OCI-LY7 (cell line): ENCODE measurements around the gene KIAA0930. TPM values are rescaled to one million over a fixed set of nuclear protein-coding genes. Genes with fewer than 3 reads are reported as not detected.

Experiments used
- BruUV-seq: library from RNA; stranded (reverse); fragments of 400-500 nt; replicated peaks from 2 replicates; lab custom pipeline; 2021; lab: Mats Ljungman, UMichigan
- CTCF ChIA-PET: fragments of 300-600 bp; sonication (Branson Sonifier 250); formaldehyde crosslinking; loops from one replicate; lab custom pipeline; 2022; ENCODE audit warnings: antibody characterized with exemption; ENCODE audit not compliant: unreplicated experiment; lab: Charles Lee
- POLR2A ChIA-PET: fragments of 300-600 bp; sonication (Branson Sonifier 250); formaldehyde crosslinking; loops from one replicate; lab custom pipeline; 2022; ENCODE audit warnings: antibody characterized with exemption; lab: Charles Lee
- DNase-seq: peaks from one replicate; pipeline ENCODE4 v3.0.0-alpha.2; 2015; ENCODE audit warnings: low spot score
- H2AFZ ChIP-seq: fragments of 200-600 bp; sonication (generic), shearing (Covaris generic); 2 replicates; pipeline ENCODE4 v1.6.1; 2014; ENCODE audit warnings: mild to moderate bottlenecking, antibody characterized with exemption, low read length, moderate library complexity
- H3K27ac ChIP-seq: fragments of 200-600 bp; sonication (generic); 2 replicates; pipeline ENCODE4 v1.5.1; 2014; ENCODE audit warnings: mixed run types, low read depth, mild to moderate bottlenecking, moderate library complexity, low read length, inconsistent platforms; ENCODE audit not compliant: poor library complexity, severe bottlenecking
- H3K36me3 ChIP-seq: fragments of 200-600 bp; sonication (generic); 2 replicates; pipeline ENCODE4 v1.6.1; 2014; ENCODE audit warnings: mild to moderate bottlenecking, antibody characterized with exemption, low read length, moderate library complexity, mixed read lengths; ENCODE audit not compliant: insufficient read depth
- H3K4me1 ChIP-seq: fragments of 200-600 bp; sonication (generic); 2 replicates; pipeline ENCODE4 v1.5.1; 2014; ENCODE audit warnings: mild to moderate bottlenecking, low read length; ENCODE audit not compliant: insufficient read depth, poor library complexity, severe bottlenecking
- H3K4me2 ChIP-seq: fragments of 200-600 bp; sonication (generic); 2 replicates; pipeline ENCODE4 v1.6.1; 2014; ENCODE audit warnings: mild to moderate bottlenecking, low read length
- H3K4me3 ChIP-seq: fragments of 200-600 bp; sonication (generic); 2 replicates; pipeline ENCODE4 v1.5.1; 2014; ENCODE audit warnings: mild to moderate bottlenecking, low read depth, low read length; ENCODE audit not compliant: poor library complexity, severe bottlenecking
- H3K79me2 ChIP-seq: fragments of 200-600 bp; sonication (generic); 2 replicates; pipeline ENCODE4 v1.6.1; 2016; ENCODE audit warnings: low read depth, mild to moderate bottlenecking, low read length, moderate library complexity, mixed read lengths; ENCODE audit not compliant: insufficient read depth
- H3K9me2 ChIP-seq: fragments of 200-600 bp; sonication (generic); 2 replicates; pipeline ENCODE4 v1.6.1; 2016; ENCODE audit warnings: mild to moderate bottlenecking, low read length, mixed read lengths; ENCODE audit not compliant: insufficient read depth
- H3K9me3 ChIP-seq: fragments of 200-600 bp; sonication (generic); 2 replicates; pipeline ENCODE4 v1.6.1; 2014; ENCODE audit warnings: mild to moderate bottlenecking, mixed run types, low read length, mixed read lengths
- H4K20me1 ChIP-seq: fragments of 200-600 bp; sonication (generic); 2 replicates; pipeline ENCODE4 v1.6.1; 2014; ENCODE audit warnings: mild to moderate bottlenecking, antibody characterized with exemption, low read length, moderate library complexity, mixed read lengths; ENCODE audit not compliant: insufficient read depth
- CTCF ChIP-seq: fragments of 200-600 bp; sonication (generic); conservative IDR thresholded peaks from 2 replicates; pipeline ENCODE4 v1.5.1; 2014; ENCODE audit warnings: mild to moderate bottlenecking, antibody characterized with exemption, low read length, moderate library complexity, mixed read lengths
- EZH2phosphoT487 ChIP-seq: fragments of 200-600 bp; sonication (generic); IDR thresholded peaks from 2 replicates; pipeline ENCODE4 v1.6.1; 2018; ENCODE audit warnings: low read depth, borderline replicate concordance, mild to moderate bottlenecking, mixed run types, antibody characterized with exemption, low read length, moderate library complexity, mixed read lengths
- intact Hi-C: fragments of 100-400 bp; cut with micrococcal nuclease; formaldehyde crosslinking; loops from one replicate; pipeline ENCODE4 v1.10.0; 2022; ENCODE audit not compliant: unreplicated experiment
- total RNA-seq, 2 experiments: library from RNA; depleted of rRNA in 1 of 2; stranded (reverse); fragments of >200 nt in 1 of 2; shearing (Covaris generic) in 1 of 2; gene quantifications; 2 replicates each; pipeline ENCODE4 v1.2.3, GENCODE V29; 2014 to 2022

KIAA0930 gene
- total RNA-seq, 2 experiments from 2014 or later, result 80.7 to 93.9 TPM

DNA sequence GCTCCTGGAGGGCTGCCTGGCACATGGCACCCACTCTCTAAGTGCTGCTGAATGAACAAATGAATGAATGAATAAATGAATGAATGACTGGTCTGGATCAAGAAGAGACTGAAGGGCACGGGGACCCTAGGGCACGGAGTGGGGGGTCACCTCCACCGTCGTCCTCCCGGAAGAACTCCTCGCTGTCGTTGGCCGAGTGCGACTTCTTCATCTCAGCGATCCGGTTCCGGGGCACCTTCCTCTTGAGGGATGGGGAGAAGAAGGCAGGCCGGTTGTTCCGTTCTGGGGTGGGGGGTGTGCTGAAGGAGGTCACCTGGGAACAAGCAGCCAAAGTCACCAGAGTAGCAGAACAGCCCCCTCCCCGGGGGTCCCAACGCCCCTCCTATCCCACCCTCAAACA lies 41.0 kb downstream of the KIAA0930 start:
- no peak for TF ChIP-seq CTCF
- TF ChIP-seq EZH2phosphoT487, result no peak
- no peak for DNase-seq
- no TSS peak for BruUV-seq
- peaks cover 86% of the 10 kb centered on the region for H3K36me3 ChIP-seq
- intact Hi-C loops, result no loop called here
- no peaks in the 10 kb centered on the region for H3K9me2 ChIP-seq
- ChIA-PET CTCF (no interaction called here), POLR2A (no interaction called here)
- no peaks in the 10 kb centered on the region for H4K20me1 ChIP-seq
- no peak overlapping the region for H3K27ac ChIP-seq
- no peaks in the 10 kb centered on the region for H3K9me3 ChIP-seq
- no peaks in the 10 kb centered on the region for H3K79me2 ChIP-seq
- no peaks in the 10 kb centered on the region for H3K4me1 ChIP-seq
- no peak overlapping the region for H3K4me2 ChIP-seq
- no peak overlapping the region for H2AFZ ChIP-seq
- H3K4me3 ChIP-seq, result no peak overlapping the region

DNA sequence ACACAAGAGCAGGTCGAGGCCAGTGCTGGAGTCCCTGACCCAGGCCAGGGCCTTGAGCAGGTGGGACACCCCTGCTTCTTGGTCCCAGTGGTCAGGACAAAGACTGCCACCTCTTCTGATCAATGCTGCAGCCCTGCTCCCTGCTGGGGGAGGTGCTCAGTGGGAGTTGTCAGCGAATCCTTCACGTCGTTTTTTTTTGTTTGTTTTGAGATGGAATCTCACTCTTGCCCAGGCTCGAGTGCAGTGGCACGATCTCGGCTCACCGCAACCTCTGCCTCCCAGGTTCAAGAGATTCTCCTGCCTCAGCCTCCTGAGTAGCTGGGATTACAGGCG lies 42.3 kb downstream of the KIAA0930 start:
- Histone ChIP-seq H3K27ac (no peak overlapping the region), H3K36me3 (peaks cover 79% of the 10 kb centered on the region)
- POLR2A ChIA-PET, result no interaction called here

More for the DNA sequence above, 42.3 kb downstream of the KIAA0930 start:
- intact Hi-C loops, result no loop called here
- CTCF ChIA-PET, result no interaction called here
- H3K79me2 ChIP-seq, result no peaks in the 10 kb centered on the region
- H3K9me3 ChIP-seq, result no peaks in the 10 kb centered on the region
- H2AFZ ChIP-seq, result no peak overlapping the region
- TF ChIP-seq EZH2phosphoT487 (no peak), CTCF (no peak)
- H3K4me2 ChIP-seq, result no peak overlapping the region
- no TSS peak for BruUV-seq
- no peaks in the 10 kb centered on the region for H3K9me2 ChIP-seq
- no peaks in the 10 kb centered on the region for H3K4me1 ChIP-seq
- no peak overlapping the region for H3K4me3 ChIP-seq
- no peak for DNase-seq
- no peaks in the 10 kb centered on the region for H4K20me1 ChIP-seq
